ENCODE results near the gene CEP83.

The CEP83 gene

GRCh38 chr12:94336211-94336925 is 123.3 kb downstream of the CEP83 start:
- ATAC-seq: no peak
- TF ChIP-seq PPARA (CRISPR knock-in tag; IDR thresholded peaks at IDR 0.05; ENCODE audit: borderline replicate concordance): no peak
- TF ChIP-seq GLIS3 (CRISPR knock-in tag; IDR thresholded peaks at IDR 0.05): no peak
- no peak for TF ChIP-seq ZNF565 (CRISPR knock-in tag; conservative IDR thresholded peaks at IDR 0.05; ENCODE audit: low read depth)
- no peak for TF ChIP-seq ZFP3 (CRISPR knock-in tag; IDR thresholded peaks at IDR 0.05)
- no peak for TF ChIP-seq SNAI2 (CRISPR knock-in tag; IDR thresholded peaks at IDR 0.05)
- no peak for TF ChIP-seq ARNTL (CRISPR knock-in tag; IDR thresholded peaks at IDR 0.05; ENCODE audit: borderline replicate concordance, low read depth)
- TF ChIP-seq ESRRG (CRISPR knock-in tag; IDR thresholded peaks at IDR 0.05): no peak
- TF ChIP-seq, protein P1, sequence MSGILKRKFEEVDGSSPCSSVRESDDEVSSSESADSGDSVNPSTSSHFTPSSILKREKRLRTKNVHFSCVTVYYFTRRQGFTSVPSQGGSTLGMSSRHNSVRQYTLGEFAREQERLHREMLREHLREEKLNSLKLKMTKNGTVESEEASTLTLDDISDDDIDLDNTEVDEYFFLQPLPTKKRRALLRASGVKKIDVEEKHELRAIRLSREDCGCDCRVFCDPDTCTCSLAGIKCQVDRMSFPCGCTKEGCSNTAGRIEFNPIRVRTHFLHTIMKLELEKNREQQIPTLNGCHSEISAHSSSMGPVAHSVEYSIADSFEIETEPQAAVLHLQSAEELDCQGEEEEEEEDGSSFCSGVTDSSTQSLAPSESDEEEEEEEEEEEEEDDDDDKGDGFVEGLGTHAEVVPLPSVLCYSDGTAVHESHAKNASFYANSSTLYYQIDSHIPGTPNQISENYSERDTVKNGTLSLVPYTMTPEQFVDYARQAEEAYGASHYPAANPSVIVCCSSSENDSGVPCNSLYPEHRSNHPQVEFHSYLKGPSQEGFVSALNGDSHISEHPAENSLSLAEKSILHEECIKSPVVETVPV (CRISPR knock-in tag; IDR thresholded peaks at IDR 0.05): no peak
- TF ChIP-seq, protein P2, sequence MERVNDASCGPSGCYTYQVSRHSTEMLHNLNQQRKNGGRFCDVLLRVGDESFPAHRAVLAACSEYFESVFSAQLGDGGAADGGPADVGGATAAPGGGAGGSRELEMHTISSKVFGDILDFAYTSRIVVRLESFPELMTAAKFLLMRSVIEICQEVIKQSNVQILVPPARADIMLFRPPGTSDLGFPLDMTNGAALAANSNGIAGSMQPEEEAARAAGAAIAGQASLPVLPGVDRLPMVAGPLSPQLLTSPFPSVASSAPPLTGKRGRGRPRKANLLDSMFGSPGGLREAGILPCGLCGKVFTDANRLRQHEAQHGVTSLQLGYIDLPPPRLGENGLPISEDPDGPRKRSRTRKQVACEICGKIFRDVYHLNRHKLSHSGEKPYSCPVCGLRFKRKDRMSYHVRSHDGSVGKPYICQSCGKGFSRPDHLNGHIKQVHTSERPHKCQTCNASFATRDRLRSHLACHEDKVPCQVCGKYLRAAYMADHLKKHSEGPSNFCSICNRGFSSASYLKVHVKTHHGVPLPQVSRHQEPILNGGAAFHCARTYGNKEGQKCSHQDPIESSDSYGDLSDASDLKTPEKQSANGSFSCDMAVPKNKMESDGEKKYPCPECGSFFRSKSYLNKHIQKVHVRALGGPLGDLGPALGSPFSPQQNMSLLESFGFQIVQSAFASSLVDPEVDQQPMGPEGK (CRISPR knock-in tag; IDR thresholded peaks at IDR 0.05; ENCODE audit: borderline replicate concordance): no peak
- no peak for TF ChIP-seq OSR1 (CRISPR knock-in tag; IDR thresholded peaks at IDR 0.05)
- TF ChIP-seq TOX (CRISPR knock-in tag; IDR thresholded peaks at IDR 0.05; ENCODE audit: borderline replicate concordance): no peak
- TF ChIP-seq BACH2 (CRISPR knock-in tag; IDR thresholded peaks at IDR 0.05; ENCODE audit: borderline replicate concordance): no peak
- TF ChIP-seq, protein P3, sequence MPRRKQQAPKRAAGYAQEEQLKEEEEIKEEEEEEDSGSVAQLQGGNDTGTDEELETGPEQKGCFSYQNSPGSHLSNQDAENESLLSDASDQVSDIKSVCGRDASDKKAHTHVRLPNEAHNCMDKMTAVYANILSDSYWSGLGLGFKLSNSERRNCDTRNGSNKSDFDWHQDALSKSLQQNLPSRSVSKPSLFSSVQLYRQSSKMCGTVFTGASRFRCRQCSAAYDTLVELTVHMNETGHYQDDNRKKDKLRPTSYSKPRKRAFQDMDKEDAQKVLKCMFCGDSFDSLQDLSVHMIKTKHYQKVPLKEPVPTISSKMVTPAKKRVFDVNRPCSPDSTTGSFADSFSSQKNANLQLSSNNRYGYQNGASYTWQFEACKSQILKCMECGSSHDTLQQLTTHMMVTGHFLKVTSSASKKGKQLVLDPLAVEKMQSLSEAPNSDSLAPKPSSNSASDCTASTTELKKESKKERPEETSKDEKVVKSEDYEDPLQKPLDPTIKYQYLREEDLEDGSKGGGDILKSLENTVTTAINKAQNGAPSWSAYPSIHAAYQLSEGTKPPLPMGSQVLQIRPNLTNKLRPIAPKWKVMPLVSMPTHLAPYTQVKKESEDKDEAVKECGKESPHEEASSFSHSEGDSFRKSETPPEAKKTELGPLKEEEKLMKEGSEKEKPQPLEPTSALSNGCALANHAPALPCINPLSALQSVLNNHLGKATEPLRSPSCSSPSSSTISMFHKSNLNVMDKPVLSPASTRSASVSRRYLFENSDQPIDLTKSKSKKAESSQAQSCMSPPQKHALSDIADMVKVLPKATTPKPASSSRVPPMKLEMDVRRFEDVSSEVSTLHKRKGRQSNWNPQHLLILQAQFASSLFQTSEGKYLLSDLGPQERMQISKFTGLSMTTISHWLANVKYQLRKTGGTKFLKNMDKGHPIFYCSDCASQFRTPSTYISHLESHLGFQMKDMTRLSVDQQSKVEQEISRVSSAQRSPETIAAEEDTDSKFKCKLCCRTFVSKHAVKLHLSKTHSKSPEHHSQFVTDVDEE (CRISPR knock-in tag; IDR thresholded peaks at IDR 0.05): no peak
- no peak for TF ChIP-seq ZNF8 (CRISPR knock-in tag; IDR thresholded peaks at IDR 0.05)
- TF ChIP-seq POU6F1 (CRISPR knock-in tag; IDR thresholded peaks at IDR 0.05; ENCODE audit: borderline replicate concordance, low read depth): no peak
- no peak for TF ChIP-seq ZNF70 (CRISPR knock-in tag; IDR thresholded peaks at IDR 0.05)
- TF ChIP-seq ZC3H10 (CRISPR knock-in tag; IDR thresholded peaks at IDR 0.05): no peak
- no peak for TF ChIP-seq RARB (CRISPR knock-in tag; IDR thresholded peaks at IDR 0.05)
- TF ChIP-seq ZFP30 (CRISPR knock-in tag; IDR thresholded peaks at IDR 0.05): no peak

GRCh38 chr12:94333396-94333795 is 126.3 kb downstream of the CEP83 start:
- ATAC-seq: no peak
- TF ChIP-seq ZNF565 (CRISPR knock-in tag; conservative IDR thresholded peaks at IDR 0.05; ENCODE audit: low read depth): no peak
- no peak for TF ChIP-seq TCF4 (CRISPR knock-in tag; IDR thresholded peaks at IDR 0.05; ENCODE audit: borderline replicate concordance)
- TF ChIP-seq OSR1 (CRISPR knock-in tag; IDR thresholded peaks at IDR 0.05): no peak
- no peak for TF ChIP-seq BACH2 (CRISPR knock-in tag; IDR thresholded peaks at IDR 0.05; ENCODE audit: borderline replicate concordance)

- ATAC-seq: no peak
- no peak for TF ChIP-seq ZC3H10 (CRISPR knock-in tag; IDR thresholded peaks at IDR 0.05)
- no peak for TF ChIP-seq ESRRG (CRISPR knock-in tag; IDR thresholded peaks at IDR 0.05)
- no peak for TF ChIP-seq GLIS3 (CRISPR knock-in tag; IDR thresholded peaks at IDR 0.05)
- TF ChIP-seq, protein P1 (CRISPR knock-in tag; IDR thresholded peaks at IDR 0.05): no peak
- no peak for TF ChIP-seq BACH2 (CRISPR knock-in tag; IDR thresholded peaks at IDR 0.05; ENCODE audit: borderline replicate concordance)
- TF ChIP-seq OSR1 (CRISPR knock-in tag; IDR thresholded peaks at IDR 0.05): no peak
- TF ChIP-seq, protein P3 (CRISPR knock-in tag; IDR thresholded peaks at IDR 0.05): no peak
- TF ChIP-seq TCF4 (CRISPR knock-in tag; IDR thresholded peaks at IDR 0.05; ENCODE audit: borderline replicate concordance): no peak
Observed at GRCh38 chr12:94329366-94329765, 130.3 kb downstream of the CEP83 start.
